A673 (cell line): ENCODE measurements around the gene PHETA1. TPM values are rescaled to one million over a fixed set of nuclear protein-coding genes. Genes with fewer than 3 reads are reported as not detected.

ENCODE experiments used
- BruUV-seq: library from RNA; stranded (reverse); fragments of 400-500 nt; replicated peaks from 2 replicates; lab custom pipeline; 2021; lab: Mats Ljungman, UMichigan
- CTCF ChIA-PET: fragments of 300-600 bp; sonication (Branson Sonifier 250); formaldehyde crosslinking; loops from one replicate; lab custom pipeline; 2022; ENCODE audit warnings: antibody characterized with exemption; lab: Charles Lee
- POLR2A ChIA-PET: fragments of 300-600 bp; sonication (Branson Sonifier 250); formaldehyde crosslinking; loops from one replicate; lab custom pipeline; 2022; ENCODE audit warnings: antibody characterized with exemption; ENCODE audit not compliant: low non-redundant PET; lab: Charles Lee
- DNase-seq: peaks from one replicate; pipeline ENCODE4 v3.0.0-alpha.2; 2015; ENCODE audit warnings: low spot score
- H3K27ac ChIP-seq: fragments of 200-600 bp; sonication (generic); 2 replicates; pipeline ENCODE4 v1.5.1; 2016; ENCODE audit warnings: mixed run types, low read depth, mild to moderate bottlenecking, mixed read lengths, antibody characterized with exemption, low read length; ENCODE audit not compliant: poor library complexity, severe bottlenecking
- H3K27me3 ChIP-seq: fragments of 200-600 bp; sonication (generic); replicated peaks from 2 replicates; pipeline ENCODE4 v1.6.1; 2017; ENCODE audit warnings: mixed run types, low read depth, mild to moderate bottlenecking, mixed read lengths, antibody characterized with exemption, low read length; ENCODE audit not compliant: insufficient read depth, poor library complexity
- H3K36me3 ChIP-seq: fragments of 200-600 bp; sonication (generic); 2 replicates; pipeline ENCODE4 v1.6.1; 2016; ENCODE audit warnings: mixed run types, mild to moderate bottlenecking, mixed read lengths, antibody characterized with exemption, low read length; ENCODE audit not compliant: insufficient read depth, poor library complexity, severe bottlenecking
- H3K4me1 ChIP-seq: fragments of 200-600 bp; sonication (generic); 2 replicates; pipeline ENCODE4 v1.6.1; 2017; ENCODE audit warnings: mixed run types, mild to moderate bottlenecking, mixed read lengths, antibody characterized with exemption, low read length; ENCODE audit not compliant: insufficient read depth, poor library complexity, severe bottlenecking
- H3K4me3 ChIP-seq: fragments of 200-600 bp; sonication (generic); 2 replicates; pipeline ENCODE4 v1.5.1; 2016; ENCODE audit warnings: low read depth, mixed run types, mild to moderate bottlenecking, mixed read lengths, low read length; ENCODE audit not compliant: poor library complexity, severe bottlenecking
- H3K9me3 ChIP-seq: fragments of 200-600 bp; sonication (generic); 2 replicates; pipeline ENCODE4 v1.6.1; 2016; ENCODE audit warnings: mixed run types, low read depth, mild to moderate bottlenecking, mixed read lengths, antibody characterized with exemption, low read length; ENCODE audit not compliant: poor library complexity, severe bottlenecking
- EZH2 ChIP-seq: fragments of 200-600 bp; sonication (generic); IDR thresholded peaks from 2 replicates; pipeline ENCODE4 v1.6.1; 2017; ENCODE audit warnings: borderline replicate concordance, low read depth, mild to moderate bottlenecking, mixed read lengths, antibody characterized with exemption, low read length; ENCODE audit not compliant: poor library complexity, severe bottlenecking
- intact Hi-C: fragments of 100-400 bp; cut with micrococcal nuclease; formaldehyde crosslinking; loops from one replicate; pipeline ENCODE4 v1.10.0; 2022; ENCODE audit not compliant: unreplicated experiment
- total RNA-seq: library from RNA; stranded (reverse); gene quantifications from 2 replicates; pipeline ENCODE4 v1.2.3, GENCODE V29; 2021
- TF ChIP-seq, protein P1 (sequence below): fragments of 300-800, 200-600 bp; sonication (generic); conservative IDR thresholded peaks from 2 replicates; pipeline ENCODE4 v1.5.1; 2017; ENCODE audit warnings: low read depth, mild to moderate bottlenecking, antibody characterized with exemption, low read length, moderate library complexity, mixed read lengths

Gene PHETA1
- total RNA-seq, 1 experiment from 2014 or later, result 5.7 TPM

- TF ChIP-seq, protein P1, sequence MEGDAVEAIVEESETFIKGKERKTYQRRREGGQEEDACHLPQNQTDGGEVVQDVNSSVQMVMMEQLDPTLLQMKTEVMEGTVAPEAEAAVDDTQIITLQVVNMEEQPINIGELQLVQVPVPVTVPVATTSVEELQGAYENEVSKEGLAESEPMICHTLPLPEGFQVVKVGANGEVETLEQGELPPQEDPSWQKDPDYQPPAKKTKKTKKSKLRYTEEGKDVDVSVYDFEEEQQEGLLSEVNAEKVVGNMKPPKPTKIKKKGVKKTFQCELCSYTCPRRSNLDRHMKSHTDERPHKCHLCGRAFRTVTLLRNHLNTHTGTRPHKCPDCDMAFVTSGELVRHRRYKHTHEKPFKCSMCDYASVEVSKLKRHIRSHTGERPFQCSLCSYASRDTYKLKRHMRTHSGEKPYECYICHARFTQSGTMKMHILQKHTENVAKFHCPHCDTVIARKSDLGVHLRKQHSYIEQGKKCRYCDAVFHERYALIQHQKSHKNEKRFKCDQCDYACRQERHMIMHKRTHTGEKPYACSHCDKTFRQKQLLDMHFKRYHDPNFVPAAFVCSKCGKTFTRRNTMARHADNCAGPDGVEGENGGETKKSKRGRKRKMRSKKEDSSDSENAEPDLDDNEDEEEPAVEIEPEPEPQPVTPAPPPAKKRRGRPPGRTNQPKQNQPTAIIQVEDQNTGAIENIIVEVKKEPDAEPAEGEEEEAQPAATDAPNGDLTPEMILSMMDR, result no peak
- TF ChIP-seq EZH2, result no peak
- no peaks in the 10 kb centered on the region for H3K36me3 ChIP-seq
- peaks cover 23% of the 10 kb centered on the region for H3K4me1 ChIP-seq
- POLR2A ChIA-PET, result no interaction called here
- intact Hi-C loops, result no loop called here
- CTCF ChIA-PET, result interaction anchor here (0.7 kb wide), 1 partner anchor 31 kb away, joined by 3 read pairs; no protein-coding TSS in a partner anchor
- DNase-seq, result no peak
- BruUV-seq, result no TSS peak
- no peaks in the 10 kb centered on the region for H3K9me3 ChIP-seq
- H3K27ac ChIP-seq, result no peak overlapping the region
- H3K27me3 ChIP-seq, result no peaks in the 10 kb centered on the region
- no peak overlapping the region for H3K4me3 ChIP-seq
These were observed 25.6 kb upstream of the PHETA1 start for GRCh38 chr12:111394480-111394879.

- no TSS peak for BruUV-seq
- CTCF ChIA-PET, result no interaction called here
- Histone ChIP-seq H3K4me1 (peaks cover 16% of the 10 kb centered on the region), H3K27me3 (no peaks in the 10 kb centered on the region), H3K9me3 (no peaks in the 10 kb centered on the region), H3K27ac (no peak overlapping the region), H3K36me3 (no peaks in the 10 kb centered on the region), H3K4me3 (no peak overlapping the region)
- no peak for DNase-seq
- intact Hi-C loops, result no loop called here
- POLR2A ChIA-PET, result no interaction called here
- TF ChIP-seq EZH2, result no peak
- TF ChIP-seq, protein P1, result no peak
These were observed 24.9 kb upstream of the PHETA1 start for GRCh38 chr12:111393700-111394300.

GRCh38 chr12:111390910-111391309 lies 22.0 kb upstream of the PHETA1 start:
- ChIA-PET CTCF (interaction anchor here (0.5 kb wide), 1 partner anchor 397 kb away, joined by 3 read pairs; no protein-coding TSS in a partner anchor), POLR2A (no interaction called here)

More at GRCh38 chr12:111390910-111391309, 22.0 kb upstream of the PHETA1 start:
- Histone ChIP-seq H3K9me3 (no peaks in the 10 kb centered on the region), H3K36me3 (no peaks in the 10 kb centered on the region), H3K4me3 (no peak overlapping the region), H3K27ac (no peak overlapping the region), H3K27me3 (no peaks in the 10 kb centered on the region), H3K4me1 (no peaks in the 10 kb centered on the region)
- no TSS peak for BruUV-seq
- no peak for DNase-seq
- TF ChIP-seq EZH2, result no peak
- TF ChIP-seq, protein P1, result no peak
- intact Hi-C loops, result no loop called here
